ENCODE data around the gene PER2. TPM values are rescaled to one million over a fixed set of nuclear protein-coding genes. Genes with fewer than 3 reads are reported as not detected.

Gene PER2
- total and polyA plus RNA-seq, 2 of the 13 experiments (the other 11 are each of a cell fraction or from before 2014, with no cell fraction given) = 5.1 to 9.4 TPM

- no peak for FAIRE-seq
- Histone ChIP-seq H3K27ac (ENCODE audit: extremely low read length, insufficient read depth, low read length) (no peak overlapping the region), H3K36me3 (replicated peaks in 1 of 2; ENCODE audit: control insufficient read depth in 1 of 2, insufficient read depth in 2 of 2, low read length in 2 of 2) (no peaks in the 10 kb centered on the region), H3K27me3 (ENCODE audit: control insufficient read depth in 1 of 2, insufficient read depth in 2 of 2, low read length in 2 of 2) (peaks cover 1 to 8% of the 10 kb centered on the region in 2 experiments; a peak in 3 of 5 replicates), H2AFZ (ENCODE audit: low read length) (no peak overlapping the region), H3K4me1 (ENCODE audit: insufficient read depth, low read length) (peaks cover 23% of the 10 kb centered on the region), H3K9ac (ENCODE audit: insufficient read depth, low read depth, low read length) (no peak overlapping the region), H3K4me2 (ENCODE audit: low read depth, low read length) (peak overlapping the region; percentile 60), H4K20me1 (ENCODE audit: insufficient read depth, low read length) (no peaks in the 10 kb centered on the region), H3K9me3 (ENCODE audit: low read length) (no peaks in the 10 kb centered on the region), H3K4me3 (replicated peaks in 1 of 3; ENCODE audit: insufficient read depth in 1 of 3, low read depth in 2 of 3, low read length in 3 of 3) (peak overlapping the region in 1 of 3 experiments; percentile 22; a peak in 1 of 6 replicates), H3K79me2 (ENCODE audit: insufficient read depth, low read length) (no peaks in the 10 kb centered on the region)
- BruUV-seq (replicated peaks) = no TSS peak
- ChIA-PET POLR2A (interaction anchor here (1.0 to 2.5 kb wide), 3 partner anchors 9 to 18 kb away, joined by 3 to 15 read pairs (median 9); partner anchors contain the start of gene PER2), CTCF (ENCODE audit: low intra/inter-chr PET ratio, low total read pairs) (no interaction called here)
- intact Hi-C loops (cut with micrococcal nuclease; ENCODE audit: unreplicated experiment) (no loop called here), in situ Hi-C loops (cut with HindIII; ENCODE audit: extremely low pct_ligation_motif_present, low pct_unique_long_range_greater_than_20kb) (no loop called here)
- whole genome bisulfite sequencing (ENCODE audit: low lambda C conversion rate) = 31% methylated on average over 5 of the region's 5 CpGs
- DNase-seq (ENCODE audit: low spot score) = no peak
- peak; percentile 41 for ATAC-seq
- TF ChIP-seq ZNF639 (CRISPR knock-in tag; conservative IDR thresholded peaks at IDR 0.05) (0 out of 2 replicates have a peak, but pooled peaks have one; percentile 20), THAP8 (CRISPR knock-in tag; IDR thresholded peaks at IDR 0.05; ENCODE audit: borderline replicate concordance) (no peak), NR2F2 (IDR thresholded peaks at IDR 0.05; ENCODE audit: borderline replicate concordance, low read depth) (no peak), ZBTB7A (CRISPR knock-in tag; IDR thresholded peaks at IDR 0.05) (no peak), ZNF414 (CRISPR knock-in tag; IDR thresholded peaks at IDR 0.05) (no peak), ZNF709 (CRISPR knock-in tag; IDR thresholded peaks at IDR 0.05) (0 out of 2 replicates have a peak, but pooled peaks have one; percentile 0), MXD3 (CRISPR knock-in tag; IDR thresholded peaks at IDR 0.05) (no peak), NFRKB (IDR thresholded peaks at IDR 0.05) (no peak)
These were observed 18.2 kb upstream of the PER2 start for GRCh38 chr2:238306672-238306998.
